ENCODE measurements around the gene PDGFA. TPM values are rescaled to one million over a fixed set of nuclear protein-coding genes. Genes with fewer than 3 reads are reported as not detected.

Gene PDGFA
- total RNA-seq, 4 donors from 2014 or later, result 3.6 to 6.6 (median 4.9) TPM

- no peak for TF ChIP-seq CTCF (IDR thresholded peaks at IDR 0.05; ENCODE audit: low read depth)
Observed at GRCh38 chr7:486216-486743, 33.4 kb downstream of the PDGFA start.

- no peak for TF ChIP-seq CTCF (IDR thresholded peaks at IDR 0.05; ENCODE audit: low read depth)
Observed at GRCh38 chr7:485188-486081, 34.2 kb downstream of the PDGFA start.

- TF ChIP-seq CTCF (IDR thresholded peaks at IDR 0.05; ENCODE audit: low read depth), result no peak
Observed at GRCh38 chr7:484356-485101, 35.1 kb downstream of the PDGFA start.

GRCh38 chr7:483656-484355 is 35.8 kb downstream of the PDGFA start:
- no peak for TF ChIP-seq CTCF (IDR thresholded peaks at IDR 0.05; ENCODE audit: low read depth)

- no peak for TF ChIP-seq CTCF (IDR thresholded peaks at IDR 0.05; ENCODE audit: low read depth)
Observed at GRCh38 chr7:482521-483083, 37.0 kb downstream of the PDGFA start.

- no peak for TF ChIP-seq CTCF (IDR thresholded peaks at IDR 0.05; ENCODE audit: low read depth)
Observed at GRCh38 chr7:481219-481930, 38.3 kb downstream of the PDGFA start.

Measured in subcutaneous adipose tissue (tissue), 4 donors.